Erythroblast (primary cell): ENCODE results near the gene OBP2B.

Experiments used
- GATA1 ChIP-seq: IDR thresholded peaks from 2 replicates; pipeline ENCODE4 v1.6.1; 2011; ENCODE audit warnings: low read depth, mild to moderate bottlenecking, control low read depth, low read length, moderate library complexity
- POLR2A ChIP-seq: IDR thresholded peaks from 2 replicates; pipeline ENCODE4 v1.6.1; 2011; ENCODE audit warnings: mild to moderate bottlenecking, low read length

DNA sequence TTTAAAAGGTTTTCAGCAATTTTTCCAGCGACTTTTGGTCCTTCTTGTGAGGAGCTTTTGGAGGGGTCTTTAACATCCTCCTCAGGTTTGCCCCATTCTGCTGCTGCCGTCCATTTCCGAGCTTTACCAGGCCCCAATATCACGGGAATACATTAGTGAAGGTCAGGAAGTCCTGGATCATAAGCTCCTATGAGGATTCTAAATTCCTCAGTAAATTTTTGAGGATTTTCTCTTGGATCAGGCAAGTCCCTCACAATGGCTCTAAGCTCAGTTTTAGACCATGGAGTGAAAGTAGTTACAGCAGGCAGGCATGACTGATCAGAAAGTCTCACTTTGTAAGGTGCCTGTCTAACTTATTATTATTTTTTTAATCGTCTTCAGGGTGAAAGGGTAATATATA, 28.1 kb downstream of the OBP2B start:
- TF ChIP-seq POLR2A (no peak), GATA1 (no peak)
